Stimulated activated CD8-positive, alpha-beta memory T cell treated with anti-CD3 and anti-CD28 coated beads, Interleukin-15, amount 100 ng/mL, for 1 hour (primary cell): ENCODE results near the gene DPYSL4.
"Not testable (repeated sequence)": the region's sequence is repeated elsewhere in the genome, so short reads cannot be mapped to it uniquely, and the experiment has no call there.

ENCODE experiments used
- DNase-seq: peaks from one replicate; pipeline ENCODE4 v3.0.0-alpha.2; 2020; ENCODE audit warnings: low read depth

The DPYSL4 gene

DNA sequence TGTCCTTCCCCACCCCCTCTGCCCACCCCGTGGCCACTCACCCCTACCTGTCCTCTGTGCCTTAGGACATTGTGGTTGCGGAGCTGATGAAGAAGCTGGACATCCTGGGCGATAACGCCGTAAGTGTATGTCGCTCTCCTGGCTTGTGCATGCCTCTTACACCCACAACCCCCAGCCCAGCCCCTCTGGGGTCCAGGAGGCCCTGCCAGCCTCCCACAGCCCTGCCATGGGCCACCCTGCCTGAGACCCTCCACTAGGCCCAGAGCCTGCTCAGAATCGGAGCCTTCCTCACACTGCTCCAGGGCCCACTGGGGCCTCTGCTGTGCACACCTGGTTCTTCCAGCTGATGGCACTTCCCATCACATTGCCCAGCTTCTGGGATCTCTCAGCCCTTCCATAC is 36.8 kb upstream of the DPYSL4 start:
- no peak for DNase-seq

DNA sequence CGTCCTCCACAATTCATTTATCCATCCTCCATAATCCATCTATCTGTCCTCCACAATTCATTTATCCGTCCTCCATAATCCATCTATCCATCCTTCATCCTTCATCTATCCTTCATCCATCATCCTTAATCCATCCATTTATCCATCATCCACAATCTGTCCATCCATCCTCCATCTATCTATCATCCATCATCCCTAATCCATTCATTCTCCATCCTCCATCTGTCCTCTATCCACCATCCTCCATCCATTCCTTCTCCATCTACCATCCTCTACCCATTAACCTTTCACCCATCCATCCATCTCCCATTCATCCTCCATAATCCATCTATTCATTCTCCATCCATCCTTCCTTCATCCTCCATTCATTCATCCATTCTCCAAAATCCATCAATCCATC is 36.0 kb upstream of the DPYSL4 start:
- no peak for DNase-seq

GRCh38 chr10:132151286-132151950 is 35.3 kb upstream of the DPYSL4 start:
- no peak for DNase-seq

DNA sequence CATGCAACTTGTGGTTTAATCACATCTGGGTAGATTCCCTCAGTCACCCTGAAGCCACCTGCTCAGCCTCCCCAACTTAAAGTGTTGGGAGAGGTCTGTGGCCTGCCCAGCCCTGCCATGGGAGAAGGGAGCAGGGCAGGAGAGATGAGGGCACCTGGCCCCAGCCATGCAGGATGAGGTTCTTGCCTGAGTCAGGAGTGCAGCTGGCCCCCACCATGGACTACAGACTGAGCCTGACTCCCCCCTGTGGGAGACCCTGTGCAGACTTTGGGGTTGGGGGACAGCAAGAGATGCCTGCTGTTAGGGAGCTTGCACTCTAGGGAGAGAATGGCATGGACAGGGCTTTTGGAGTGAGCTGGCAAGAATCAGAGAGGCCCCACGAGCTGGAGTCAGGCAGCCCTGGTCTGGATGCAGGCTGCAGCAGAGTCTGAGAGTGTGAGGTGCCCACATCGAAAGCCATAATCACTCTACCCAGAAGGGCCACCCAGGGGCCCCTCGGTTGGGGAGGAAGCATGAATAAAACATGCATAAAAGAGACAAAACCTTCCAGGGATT is 34.7 kb upstream of the DPYSL4 start:
- no peak for DNase-seq

GRCh38 chr10:132152896-132153580 is 33.7 kb upstream of the DPYSL4 start:
- no peak for DNase-seq

- DNase-seq, result no peak
These were observed 33.0 kb upstream of the DPYSL4 start for GRCh38 chr10:132153616-132154217.

DNA sequence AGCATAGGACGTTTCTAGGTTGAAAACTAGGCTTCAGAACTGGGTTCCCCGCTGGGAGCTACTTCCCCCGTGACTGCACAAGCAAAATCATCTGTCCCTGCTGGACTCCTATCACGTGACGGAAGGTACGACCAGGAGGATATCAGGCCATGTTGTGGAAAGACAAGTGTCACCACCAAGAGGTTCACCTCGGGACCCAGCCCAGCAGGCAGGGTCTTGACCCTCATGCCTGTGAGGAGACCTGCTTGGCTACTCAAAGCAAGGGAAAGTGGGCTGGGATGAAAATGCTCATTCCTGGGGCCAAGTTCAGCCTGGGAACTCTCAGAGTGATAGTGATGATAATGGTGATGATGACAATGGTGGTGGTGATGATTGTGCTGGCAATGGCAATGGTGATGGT is 32.3 kb upstream of the DPYSL4 start:
- no peak for DNase-seq

- no peak for DNase-seq
These were observed 31.8 kb upstream of the DPYSL4 start for GRCh38 chr10:132154931-132155330.

- DNase-seq, result no peak
These were observed 30.9 kb upstream of the DPYSL4 start for GRCh38 chr10:132155723-132156381.

DNA sequence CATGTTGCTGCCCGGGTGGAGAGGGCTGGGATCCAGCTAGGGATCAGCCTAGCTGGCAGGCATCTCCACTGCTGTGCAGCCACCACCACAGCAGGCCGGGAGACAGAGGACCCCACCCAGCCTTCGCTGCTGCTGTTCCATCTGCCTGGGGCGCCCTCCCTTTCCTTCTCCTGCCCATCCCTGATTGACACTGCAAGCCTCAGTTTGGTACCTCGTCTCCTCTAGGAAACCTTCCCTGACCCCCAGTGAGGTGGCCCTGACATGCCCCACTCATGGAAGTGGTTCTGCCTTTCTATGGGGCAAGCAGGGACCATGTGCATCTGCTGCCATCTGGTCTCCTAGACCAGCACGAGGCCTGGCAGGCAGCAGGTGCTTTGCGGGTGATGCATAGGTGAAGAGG is 30.4 kb upstream of the DPYSL4 start:
- no peak for DNase-seq

GRCh38 chr10:132157101-132157500 is 29.6 kb upstream of the DPYSL4 start:
- DNase-seq, result no peak

DNA sequence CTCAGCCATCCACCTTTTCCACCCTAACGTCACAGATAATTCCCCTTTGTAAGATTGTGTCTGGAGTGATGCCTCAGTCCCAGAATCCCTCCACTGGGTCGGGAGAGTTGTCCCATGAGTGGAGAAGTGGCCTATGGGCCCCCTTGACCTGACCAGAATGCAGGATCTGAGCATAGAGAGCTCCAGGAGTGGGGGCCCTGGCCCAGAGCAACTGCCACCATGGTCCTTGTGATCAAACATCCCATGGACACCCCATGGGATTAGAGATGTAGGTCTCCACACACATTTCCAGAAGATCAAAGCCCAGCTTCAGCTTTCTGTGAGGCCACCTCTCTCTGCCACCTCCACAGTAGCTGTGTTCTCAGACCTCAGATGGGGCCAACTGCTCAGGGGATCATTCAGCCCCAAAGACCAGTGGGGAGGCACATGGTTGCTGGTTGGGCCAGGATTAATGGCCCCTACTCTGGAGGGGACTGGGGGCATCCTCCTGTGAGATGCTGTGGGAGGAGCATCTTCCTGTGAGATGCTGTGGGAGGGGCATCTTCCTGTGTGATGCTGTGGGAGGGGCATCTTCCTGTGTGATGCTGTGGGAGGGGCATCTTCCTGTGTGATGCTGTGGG is 28.5 kb upstream of the DPYSL4 start:
- DNase-seq, result no peak

GRCh38 chr10:132158823-132159222 is 27.9 kb upstream of the DPYSL4 start:
- no peak for DNase-seq

DNA sequence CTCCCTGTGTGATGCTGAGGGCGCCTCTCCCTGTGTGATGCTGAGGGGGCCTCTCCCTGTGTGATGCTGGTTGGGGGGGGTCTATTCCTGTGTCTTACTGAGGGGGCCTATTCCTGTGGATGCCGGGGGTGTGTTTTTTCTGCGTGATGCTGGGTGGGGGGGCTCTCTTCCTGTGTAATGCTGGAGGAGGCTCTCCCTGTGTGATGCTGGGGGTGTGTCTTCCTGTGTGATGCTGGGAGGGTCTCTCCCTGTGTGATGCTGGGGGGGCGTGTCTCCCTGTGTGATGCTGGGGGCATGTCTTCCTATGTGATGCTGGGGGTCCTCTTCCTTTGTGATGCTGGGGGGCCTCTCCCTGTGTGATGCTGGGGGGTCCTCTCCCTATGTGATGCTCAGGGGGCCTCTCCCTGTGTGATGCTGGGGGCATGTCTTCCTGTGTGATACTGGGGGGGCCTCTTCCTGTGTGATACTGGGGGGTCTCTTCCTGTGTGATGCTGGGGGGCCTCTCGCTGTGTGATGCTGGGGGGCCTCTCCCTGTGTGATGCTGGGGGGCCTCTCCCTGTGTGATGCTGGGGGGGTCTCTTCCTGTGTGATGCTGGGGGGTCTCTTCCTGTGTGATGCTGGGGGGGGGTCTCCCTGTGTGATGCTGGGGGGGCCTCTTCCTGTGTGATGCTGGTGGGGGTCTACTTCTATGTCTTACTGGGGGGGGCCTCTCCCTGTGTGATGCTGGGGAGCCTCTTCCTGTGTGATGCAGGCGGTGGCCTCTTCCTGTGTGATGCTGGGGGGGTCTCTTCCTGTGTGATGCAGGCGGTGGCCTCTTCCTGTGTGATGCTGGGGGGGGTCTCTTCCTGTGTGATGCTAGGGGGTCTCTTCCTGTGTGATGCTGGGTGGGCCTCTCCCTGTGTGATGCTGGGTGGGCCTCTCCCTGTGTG is 27.2 kb upstream of the DPYSL4 start:
- DNase-seq, result not testable (repeated sequence)

DNA sequence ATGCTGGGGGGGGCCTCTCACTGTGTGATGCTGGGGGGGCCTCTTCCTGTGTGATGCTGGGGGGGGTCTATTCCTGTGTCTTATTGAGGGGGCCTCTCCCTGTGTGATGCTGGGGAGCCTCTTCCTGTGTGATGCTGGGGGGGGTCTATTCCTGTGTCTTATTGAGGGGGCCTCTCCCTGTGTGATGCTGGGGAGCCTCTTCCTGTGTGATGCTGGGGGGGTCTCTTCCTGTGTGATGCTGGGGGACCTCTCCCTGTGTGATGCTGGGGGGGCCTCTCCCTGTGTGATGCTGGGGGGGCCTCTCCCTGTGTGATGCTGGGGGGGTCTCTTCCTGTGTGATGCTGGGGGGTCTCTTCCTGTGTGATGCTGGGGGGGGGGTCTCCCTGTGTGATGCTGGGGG is 26.5 kb upstream of the DPYSL4 start:
- not testable (repeated sequence) for DNase-seq

DNA sequence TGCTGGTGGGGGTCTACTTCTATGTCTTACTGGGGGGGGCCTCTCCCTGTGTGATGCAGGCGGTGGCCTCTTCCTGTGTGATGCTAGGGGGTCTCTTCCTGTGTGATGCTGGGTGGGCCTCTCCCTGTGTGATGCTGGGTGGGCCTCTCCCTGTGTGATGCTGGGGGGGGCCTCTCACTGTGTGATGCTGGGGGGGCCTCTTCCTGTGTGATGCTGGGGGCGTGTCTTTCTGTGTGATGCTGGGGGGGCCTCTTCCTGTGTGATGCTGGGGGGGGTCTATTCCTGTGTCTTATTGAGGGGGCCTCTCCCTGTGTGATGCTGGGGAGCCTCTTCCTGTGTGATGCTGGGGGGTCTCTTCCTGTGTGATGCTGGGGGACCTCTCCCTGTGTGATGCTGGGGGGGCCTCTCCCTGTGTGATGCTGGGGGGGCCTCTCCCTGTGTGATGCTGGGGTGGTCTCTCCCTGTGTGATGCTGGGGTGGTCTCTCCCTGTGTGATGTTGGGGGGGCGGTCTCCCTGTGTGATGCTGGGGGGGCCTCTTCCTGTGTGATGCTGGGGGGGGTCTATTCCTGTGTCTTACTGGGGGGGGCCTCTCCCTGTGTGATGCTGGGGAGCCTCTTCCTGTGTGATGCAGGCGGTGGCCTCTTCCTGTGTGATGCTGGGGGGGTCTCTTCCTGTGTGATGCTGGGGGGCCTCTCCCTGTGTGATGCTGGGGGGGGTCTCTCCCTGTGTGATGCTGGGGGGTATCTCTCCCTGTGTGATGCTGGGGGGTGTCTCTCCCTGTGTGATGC is 25.7 kb upstream of the DPYSL4 start:
- DNase-seq, result not testable (repeated sequence)

DNA sequence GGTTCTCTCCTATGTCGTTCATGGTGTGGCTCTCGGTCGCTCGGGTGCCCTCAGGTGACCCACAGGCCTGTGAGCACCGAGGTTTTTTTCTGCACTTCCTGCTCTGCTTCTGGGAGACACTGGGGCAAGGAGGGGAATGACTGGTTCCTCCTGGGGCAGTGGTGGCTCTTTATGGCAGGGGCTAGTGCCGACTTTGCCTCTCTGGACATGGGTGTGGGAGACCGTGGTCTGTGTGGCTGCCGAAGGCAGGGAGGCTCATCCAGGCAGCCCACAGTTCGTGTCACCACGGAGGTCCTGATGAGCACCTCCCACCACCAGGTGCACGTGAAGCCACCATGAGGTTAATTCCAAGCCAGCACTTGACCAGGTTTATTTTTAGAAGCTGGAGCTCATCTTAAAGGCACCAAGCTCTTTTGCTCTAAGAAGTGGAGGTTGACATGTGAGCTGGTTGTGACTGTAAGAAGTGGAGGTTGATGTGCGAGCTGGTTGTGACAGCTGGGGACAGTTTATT is 24.7 kb upstream of the DPYSL4 start:
- DNase-seq, result no peak

- no peak for DNase-seq
These were observed 24.0 kb upstream of the DPYSL4 start for GRCh38 chr10:132162590-132163277.

GRCh38 chr10:132163278-132163765 is 23.4 kb upstream of the DPYSL4 start:
- no peak for DNase-seq
